Hematopoietic multipotent progenitor cell treated with erythropoietin and hydrocortisone succinate and interleukin-3 and kit ligand, for 4 days (in vitro differentiated cells): ENCODE data around the gene HSD17B11.
"Not testable (repeated sequence)": the region's sequence is repeated elsewhere in the genome, so short reads cannot be mapped to it uniquely, and the experiment has no call there.

Experiments used
- DNase-seq: peaks from one replicate; pipeline ENCODE4 v3.0.0-alpha.2; 2015

The HSD17B11 gene

GRCh38 chr4:87299898-87300297 is 91.1 kb downstream of the HSD17B11 start:
- no peak for DNase-seq

- no peak for DNase-seq
Observed at GRCh38 chr4:87298362-87298761, 92.6 kb downstream of the HSD17B11 start.

- DNase-seq = not testable (repeated sequence)
Observed at GRCh38 chr4:87294911-87295310, 96.1 kb downstream of the HSD17B11 start.

GRCh38 chr4:87293889-87294288 is 97.1 kb downstream of the HSD17B11 start:
- DNase-seq = not testable (repeated sequence)

- DNase-seq = no peak
Observed at GRCh38 chr4:87286970-87287369, 104.0 kb downstream of the HSD17B11 start.
